Activated CD4-positive, CD25-positive, alpha-beta regulatory T cell treated with anti-CD3 and anti-CD28 coated beads, Interleukin-2, amount 50 U/mL, for 16 hours (primary cell): ENCODE data around the gene SYTL3.
"Not testable (repeated sequence)": the region's sequence is repeated elsewhere in the genome, so short reads cannot be mapped to it uniquely, and the experiment has no call there.

Experiments
- DNase-seq: peaks from one replicate; pipeline ENCODE4 v3.0.0-alpha.2; 2020; ENCODE audit warnings: low read depth, low spot score

SYTL3 gene

DNA sequence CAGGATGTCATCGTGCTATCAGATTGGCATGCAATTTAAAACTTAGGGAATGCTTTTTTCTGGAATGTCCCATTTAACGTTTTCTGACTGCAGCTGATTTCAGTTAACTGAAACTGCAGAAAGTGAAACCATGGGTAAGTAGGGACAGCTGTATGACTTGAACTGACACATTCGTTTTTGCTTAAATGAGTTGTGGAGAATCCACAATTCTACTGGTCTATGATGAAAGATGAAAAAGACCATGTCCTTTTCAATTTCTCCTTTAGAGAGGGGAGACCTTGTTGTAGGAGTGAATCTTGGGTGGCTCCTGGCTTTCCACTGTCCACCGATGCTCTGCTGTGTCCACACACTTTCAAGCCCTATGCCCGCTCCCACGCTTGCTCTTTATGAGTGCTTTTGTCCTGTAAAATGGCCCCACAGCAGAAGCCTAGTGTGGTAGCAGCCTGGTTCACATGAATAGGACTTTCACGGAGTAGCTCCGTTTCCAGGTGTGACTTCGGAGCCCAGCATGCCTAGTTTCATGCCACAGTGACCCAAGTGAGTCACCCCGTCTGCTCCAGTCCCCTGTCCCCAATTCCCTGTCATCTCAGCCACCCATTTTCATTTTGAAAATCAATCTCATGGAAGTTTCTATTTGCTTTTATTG, 27.2 kb upstream of the SYTL3 start:
- DNase-seq, result no peak

DNA sequence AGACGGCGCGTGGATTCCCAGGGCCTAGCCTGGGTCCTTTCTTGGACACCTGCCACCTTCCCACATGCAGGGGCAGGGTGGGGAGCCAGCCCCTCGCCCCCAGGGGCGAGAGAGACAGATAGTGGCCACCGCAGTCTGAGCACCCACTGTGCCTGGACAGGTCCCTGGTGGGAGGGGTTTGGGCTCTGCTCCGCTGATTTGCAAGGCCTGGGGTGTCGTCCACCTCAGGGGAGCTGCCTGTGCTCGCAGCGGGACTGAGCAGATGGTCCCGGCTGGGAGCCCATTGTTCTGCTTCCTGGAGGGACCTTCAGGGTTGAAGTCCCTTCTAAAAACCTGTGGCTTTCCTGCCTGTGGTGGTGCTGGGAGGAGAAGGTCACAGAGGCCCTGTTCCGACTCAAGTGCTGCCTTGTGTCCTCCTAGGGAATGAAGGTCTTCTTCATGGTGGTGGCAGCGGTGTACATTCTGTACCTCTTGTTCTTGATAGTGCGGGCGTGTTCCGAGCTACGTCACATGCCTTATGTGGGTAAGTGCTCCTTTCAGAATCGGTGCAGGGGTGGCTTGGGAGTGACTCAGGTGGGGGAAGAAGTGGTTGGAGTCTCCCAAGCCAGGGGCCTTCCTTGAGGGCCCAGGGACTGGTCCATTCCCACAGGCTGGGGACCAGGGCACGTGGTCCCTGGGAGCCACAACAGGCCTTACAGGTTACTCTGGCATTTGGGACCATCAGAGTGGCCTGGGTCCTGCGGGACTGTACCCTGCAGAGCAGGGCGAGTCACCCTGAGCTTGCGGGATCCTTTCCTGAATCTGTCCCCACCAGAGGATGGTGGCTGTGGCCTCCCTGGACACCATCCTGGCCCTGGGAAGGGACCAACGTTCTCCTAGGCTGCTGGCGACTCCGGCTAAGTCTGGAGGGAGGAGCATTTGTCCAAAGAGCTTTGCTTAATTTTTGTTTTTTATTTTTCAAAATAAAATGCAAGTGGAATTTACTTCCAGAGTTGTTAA, 24.9 kb upstream of the SYTL3 start:
- no peak for DNase-seq

GRCh38 chr6:158625881-158626305, 24.0 kb upstream of the SYTL3 start:
- no peak for DNase-seq

- no peak for DNase-seq
These were observed 23.3 kb upstream of the SYTL3 start for GRCh38 chr6:158626360-158627167.

- DNase-seq, result no peak
These were observed 22.5 kb upstream of the SYTL3 start for GRCh38 chr6:158627168-158627939.

- no peak for DNase-seq
These were observed 22.0 kb upstream of the SYTL3 start for GRCh38 chr6:158627940-158628211.

DNA sequence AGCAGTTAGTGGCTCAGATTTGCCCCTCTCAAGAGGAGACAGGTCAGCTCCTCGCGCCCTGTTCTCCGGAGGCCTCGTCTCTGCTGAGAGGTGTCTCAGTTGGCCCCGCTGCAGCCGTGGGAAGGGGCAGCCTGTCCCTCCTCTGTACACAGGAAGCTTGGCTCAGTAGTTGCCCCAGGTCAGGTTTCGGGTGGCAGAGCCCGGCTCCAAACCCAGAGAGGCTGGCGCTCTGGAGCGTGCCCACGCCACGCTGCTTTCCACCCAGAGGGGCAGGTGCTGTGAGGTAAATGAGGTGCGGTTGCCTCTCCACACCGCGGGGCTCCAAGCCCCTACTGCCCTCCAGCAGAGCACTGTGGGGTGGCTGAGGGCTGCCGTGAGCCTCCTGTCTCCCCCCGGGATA, 21.3 kb upstream of the SYTL3 start:
- DNase-seq, result no peak

GRCh38 chr6:158629367-158630221, 20.3 kb upstream of the SYTL3 start:
- DNase-seq, result no peak

- no peak for DNase-seq
These were observed 18.8 kb upstream of the SYTL3 start for GRCh38 chr6:158630938-158631616.

DNA sequence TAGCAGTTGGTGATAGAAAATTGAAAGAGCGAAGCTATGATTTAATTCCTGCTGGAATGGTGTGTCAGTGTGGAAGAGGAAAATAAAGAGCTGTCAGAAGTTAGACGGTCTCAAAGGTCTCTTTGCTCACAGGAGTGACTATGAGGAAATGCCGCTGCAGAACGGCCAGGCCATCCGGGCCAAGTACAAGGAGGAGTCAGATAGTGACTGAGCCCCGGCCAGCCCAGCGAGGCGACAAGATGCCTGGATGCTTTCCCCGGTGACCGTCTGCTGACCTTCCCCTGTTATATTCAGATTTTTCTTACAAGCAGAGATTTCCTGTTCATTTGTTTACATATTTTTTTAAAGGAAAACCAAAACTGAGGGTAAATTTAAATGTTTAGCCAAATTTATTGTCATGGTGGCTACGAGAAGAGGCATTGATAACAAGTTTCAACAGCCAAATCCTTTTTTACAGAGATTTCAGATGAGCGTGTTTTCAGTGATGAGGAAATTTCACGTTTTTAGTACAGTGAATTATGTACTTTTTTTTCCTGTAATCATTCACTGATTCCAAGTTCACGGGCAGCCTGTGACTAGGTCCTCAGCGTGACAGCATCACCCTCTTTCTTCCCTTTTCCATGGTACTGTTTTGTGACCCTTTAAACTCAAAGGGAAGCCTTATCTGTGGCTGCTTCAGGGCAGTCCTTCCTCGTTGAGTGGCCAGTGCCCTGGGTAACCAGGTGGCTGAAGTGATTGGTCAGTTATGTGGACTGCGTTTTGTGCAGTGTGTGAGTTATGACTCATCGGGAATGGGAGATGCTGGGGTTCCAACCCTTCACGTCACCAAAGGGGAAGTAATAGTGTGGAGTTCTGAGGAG, 17.9 kb upstream of the SYTL3 start:
- no peak for DNase-seq

GRCh38 chr6:158632538-158633119, 17.2 kb upstream of the SYTL3 start:
- DNase-seq, result not testable (repeated sequence)

DNA sequence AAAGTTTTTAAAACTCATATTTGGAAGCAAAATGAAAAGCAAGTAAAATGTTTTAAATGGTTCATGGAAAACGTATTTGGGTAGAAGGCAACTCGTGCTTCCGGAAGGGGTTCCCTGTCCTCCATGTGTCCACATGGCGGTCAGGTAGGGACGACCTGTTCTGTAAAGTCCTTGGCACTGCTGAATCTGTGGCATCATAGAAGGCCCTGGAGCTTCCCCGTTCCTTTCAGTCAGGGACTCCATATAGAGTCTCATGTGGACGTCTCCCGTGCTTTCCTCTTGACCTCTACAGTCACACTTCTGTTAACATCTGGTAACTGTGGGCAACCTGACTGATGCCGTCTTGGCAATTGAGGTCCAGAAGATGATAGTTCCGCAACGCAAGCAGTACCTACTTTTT, 16.7 kb upstream of the SYTL3 start:
- no peak for DNase-seq

- no peak for DNase-seq
These were observed 15.0 kb upstream of the SYTL3 start for GRCh38 chr6:158634695-158635426.

DNA sequence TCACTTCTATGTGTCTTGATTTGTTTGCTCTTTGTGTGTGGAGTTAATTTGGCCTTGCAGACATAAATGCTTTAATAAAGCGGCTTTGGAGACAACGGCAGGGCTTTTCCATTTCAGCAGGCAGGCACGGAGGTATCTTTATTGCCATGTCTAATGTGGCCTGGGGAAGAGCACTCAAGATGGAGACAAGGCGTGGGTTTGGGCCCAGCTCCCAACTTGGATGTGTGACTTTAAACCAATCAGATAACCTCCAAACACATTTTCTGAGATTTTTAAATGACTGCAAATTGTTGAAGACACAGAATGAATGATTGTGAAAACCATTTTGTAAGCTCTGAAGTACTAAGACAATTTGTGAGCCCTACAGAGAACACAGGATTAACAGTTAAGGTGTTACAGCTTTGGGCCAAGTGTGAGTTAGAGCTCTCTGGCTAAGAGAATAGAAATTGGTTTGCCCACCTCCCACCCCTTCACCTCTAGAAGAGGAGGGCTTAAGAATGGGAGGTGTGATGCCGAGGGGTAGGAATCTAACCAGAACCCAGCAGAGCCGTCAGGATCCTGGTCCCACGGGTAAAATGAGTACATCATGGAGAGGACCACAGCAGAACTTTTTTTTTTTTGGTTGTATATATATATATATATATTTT, 14.3 kb upstream of the SYTL3 start:
- DNase-seq, result no peak

GRCh38 chr6:158636778-158637177, 13.1 kb upstream of the SYTL3 start:
- no peak for DNase-seq

DNA sequence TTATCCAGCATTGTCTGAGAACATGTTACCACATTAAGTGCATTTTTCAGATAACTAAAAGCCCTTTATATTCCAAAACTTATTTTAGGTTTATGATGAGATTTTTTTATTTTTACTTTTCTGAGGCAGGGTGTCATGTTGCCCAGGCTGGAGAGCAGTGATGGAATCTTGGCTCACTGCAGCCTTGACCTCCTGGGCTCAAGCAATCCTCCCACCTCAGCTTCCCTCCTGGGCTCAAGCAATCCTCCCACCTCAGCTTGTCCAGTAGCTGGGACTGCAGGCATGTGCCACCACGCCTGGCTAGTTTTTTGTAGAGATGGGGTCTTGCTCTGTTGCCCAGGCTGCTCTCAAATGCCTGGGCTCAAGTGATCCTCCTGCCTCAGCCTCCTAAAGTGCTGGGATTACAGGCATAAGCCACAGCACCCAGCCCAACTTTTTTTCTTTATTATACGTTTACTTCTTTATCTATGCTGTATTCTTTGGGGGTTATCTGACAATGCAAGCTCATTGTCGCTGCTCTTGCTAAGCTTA, 11.5 kb upstream of the SYTL3 start:
- DNase-seq, result no peak

- DNase-seq, result no peak
These were observed 10.8 kb upstream of the SYTL3 start for GRCh38 chr6:158639056-158639455.
